SK-N-SH (cell line): ENCODE results near the gene LRCH4. TPM values are rescaled to one million over a fixed set of nuclear protein-coding genes. Genes with fewer than 3 reads are reported as not detected.

Experiments used
- CTCF ChIA-PET: fragments of 300-600, 350-600 bp; formaldehyde crosslinking; extraction: SDS; loops from one replicate; lab custom pipeline; 2021; lab: Yijun Ruan, JAX
- POLR2A ChIA-PET: fragments of 350-600 bp; sonication (Branson Sonifier 250); formaldehyde crosslinking; extraction: SDS; loops from one replicate; lab custom pipeline; 2020; ENCODE audit warnings: antibody characterized with exemption, inconsistent platforms; lab: Yijun Ruan, JAX
- DNase-seq: peaks from one replicate; pipeline ENCODE4 v3.0.0; 2012
- H2AFZ ChIP-seq: fragments of 200-600 bp; sonication (generic); 2 replicates; pipeline ENCODE4 v1.8.1; 2016; ENCODE audit warnings: antibody characterized with exemption, mild to moderate bottlenecking, low read depth
- H3F3A ChIP-seq: fragments of 200-600 bp; sonication (generic); replicated peaks from 2 replicates; pipeline ENCODE3; 2016; ENCODE audit warnings: antibody characterized with exemption, mild to moderate bottlenecking; ENCODE audit not compliant: insufficient read depth
- H3K27ac ChIP-seq, 2 experiments: fragments of 200-500 bp in 1 of 2; fragments of 200-600 bp in 1 of 2; sonication (Bioruptor generic) in 1 of 2; sonication (generic), shearing (Covaris generic) in 1 of 2; 2 replicates each; pipeline versions ENCODE4 v1.5.1 to v1.6.1; 2014 to 2016; ENCODE audit warnings: low read depth in 2 of 2, inconsistent platforms in 1 of 2, low read length in 1 of 2, mild to moderate bottlenecking in 1 of 2, mixed read lengths in 1 of 2
- H3K27me3 ChIP-seq: fragments of 200-600 bp; sonication (generic), shearing (Covaris generic); 2 replicates; pipeline ENCODE4 v1.6.1; 2016; ENCODE audit warnings: mixed run types; ENCODE audit not compliant: insufficient read depth
- H3K36me3 ChIP-seq, 2 experiments: fragments of 200-500 bp in 1 of 2; fragments of 200-600 bp in 1 of 2; sonication (Bioruptor generic) in 1 of 2; sonication (generic) in 1 of 2; replicated peaks in 1 of 2; 2 replicates each; pipeline versions ENCODE3 to v1.5.1; 2014 to 2016; ENCODE audit warnings: low read length in 1 of 2, mild to moderate bottlenecking in 1 of 2; ENCODE audit not compliant: insufficient read depth in 2 of 2, control insufficient read depth in 1 of 2
- H3K4me1 ChIP-seq, 2 experiments: fragments of 200-500 bp in 1 of 2; fragments of 200-600 bp in 1 of 2; sonication (Bioruptor generic) in 1 of 2; sonication (generic), shearing (Covaris generic) in 1 of 2; 2 replicates each; pipeline versions ENCODE4 v1.5.1 to v1.6.1; 2014 to 2016; ENCODE audit warnings: low read depth in 1 of 2, low read length in 1 of 2, mixed run types in 1 of 2; ENCODE audit not compliant: insufficient read depth in 2 of 2, control insufficient read depth in 1 of 2
- H3K4me2 ChIP-seq: fragments of 200-600 bp; sonication (generic), shearing (Covaris generic); 2 replicates; pipeline ENCODE4 v1.6.1; 2017; ENCODE audit warnings: mixed run types
- H3K4me3 ChIP-seq, 2 experiments: fragments of 200-500 bp in 1 of 2; fragments of 200-600 bp in 1 of 2; sonication (Bioruptor generic) in 1 of 2; sonication (generic), shearing (Covaris generic) in 1 of 2; 2 replicates each; pipeline versions ENCODE4 v1.5.1 to v1.8.1; 2014 to 2016; ENCODE audit warnings: low read depth in 2 of 2, inconsistent platforms in 1 of 2, low read length in 1 of 2, mild to moderate bottlenecking in 1 of 2, mixed read lengths in 1 of 2, moderate library complexity in 1 of 2
- H3K79me2 ChIP-seq: fragments of 200-600 bp; sonication (generic); 2 replicates; pipeline ENCODE4 v1.8.1; 2017; ENCODE audit warnings: mild to moderate bottlenecking; ENCODE audit not compliant: insufficient read depth
- H3K9ac ChIP-seq: fragments of 200-600 bp; sonication (generic); 2 replicates; pipeline ENCODE4 v1.6.1; 2017; ENCODE audit warnings: mixed run types
- H3K9me2 ChIP-seq: fragments of 200-600 bp; sonication (generic); 2 replicates; pipeline ENCODE4 v1.6.1; 2017; ENCODE audit warnings: mixed run types
- H3K9me3 ChIP-seq: fragments of 200-600 bp; sonication (generic); 2 replicates; pipeline ENCODE4 v1.6.1; 2017; ENCODE audit warnings: mixed run types, mild to moderate bottlenecking, moderate library complexity
- H4K20me1 ChIP-seq: fragments of 200-600 bp; sonication (generic); 2 replicates; pipeline ENCODE4 v1.6.1; 2017; ENCODE audit warnings: mild to moderate bottlenecking, mixed run types; ENCODE audit not compliant: insufficient read depth
- ELF1 ChIP-seq: IDR thresholded peaks from 2 replicates; pipeline ENCODE4 v1.4.0; 2012
- FOSL2 ChIP-seq: IDR thresholded peaks from 2 replicates; pipeline ENCODE4 v1.4.0; 2012; ENCODE audit warnings: low read depth, mild to moderate bottlenecking, moderate library complexity, borderline replicate concordance
- FOXM1 ChIP-seq: IDR thresholded peaks from 2 replicates; pipeline ENCODE4 v1.4.0; 2012; ENCODE audit warnings: low read depth, mild to moderate bottlenecking
- GATA2 ChIP-seq: sonication (generic); formaldehyde crosslinking; IDR thresholded peaks from 2 replicates; pipeline ENCODE4 v1.5.0; 2020; ENCODE audit warnings: mild to moderate bottlenecking, missing genetic modification reagents
- JUND ChIP-seq: IDR thresholded peaks from 2 replicates; pipeline ENCODE4 v1.4.0; 2012
- MAX ChIP-seq: IDR thresholded peaks from 2 replicates; pipeline ENCODE4 v1.4.0; 2012; ENCODE audit warnings: low read depth
- MEF2A ChIP-seq: IDR thresholded peaks from 2 replicates; pipeline ENCODE4 v1.4.0; 2012; ENCODE audit warnings: low read depth, borderline replicate concordance
- NFIC ChIP-seq: IDR thresholded peaks from 2 replicates; pipeline ENCODE4 v1.4.0; 2012; ENCODE audit warnings: borderline replicate concordance
- NRF1 ChIP-seq: IDR thresholded peaks from 2 replicates; pipeline ENCODE4 v1.6.1; 2012; ENCODE audit warnings: low read depth, mild to moderate bottlenecking, low read length
- PBX3 ChIP-seq: IDR thresholded peaks from 2 replicates; pipeline ENCODE4; 2012
- POLR2AphosphoS5 ChIP-seq: IDR thresholded peaks from 2 replicates; pipeline ENCODE4 v1.6.1; 2012; ENCODE audit warnings: low read depth, low read length
- RFX5 ChIP-seq: IDR thresholded peaks from 2 replicates; pipeline ENCODE4 v1.6.1; 2012; ENCODE audit warnings: mild to moderate bottlenecking, improper control_type of control experiment, low read length
- RXRA ChIP-seq: IDR thresholded peaks from 2 replicates; pipeline ENCODE4 v1.4.0; 2012; ENCODE audit warnings: low read depth, mild to moderate bottlenecking, borderline replicate concordance
- SIN3A ChIP-seq: IDR thresholded peaks from 2 replicates; pipeline ENCODE4 v1.6.1; 2012; ENCODE audit warnings: low read depth, mild to moderate bottlenecking, low read length, moderate library complexity, borderline replicate concordance
- SMC3 ChIP-seq: IDR thresholded peaks from 2 replicates; pipeline ENCODE4 v1.6.1; 2012; ENCODE audit warnings: low read depth, low read length, improper control_type of control experiment
- TCF12 ChIP-seq: IDR thresholded peaks from 2 replicates; pipeline ENCODE4 v1.4.0; 2012
- TEAD4 ChIP-seq: IDR thresholded peaks from 2 replicates; pipeline ENCODE4 v1.4.0; 2012; ENCODE audit warnings: mild to moderate bottlenecking, borderline replicate concordance; ENCODE audit not compliant: insufficient read depth
- USF1 ChIP-seq: IDR thresholded peaks from 2 replicates; pipeline ENCODE4 v1.4.0; 2012; ENCODE audit warnings: low read depth, borderline replicate concordance
- YY1 ChIP-seq: IDR thresholded peaks from 2 replicates; pipeline ENCODE4 v1.4.0; 2012; ENCODE audit warnings: low read depth, mild to moderate bottlenecking
- WGBS: methylation state at CpG from one replicate; pipeline ENCODE4 v1.1.6; 2017; ENCODE audit warnings: low lambda C conversion rate; 5-methylcytosine and 5-hydroxymethylcytosine counted together
- polyA plus RNA-seq, 3 experiments: library from polyadenylated mRNA; depleted of rRNA; stranded (reverse); fragments of >200 nt; gene quantifications; 2 replicates each; pipeline ENCODE4 v1.2.3, GENCODE V29; 2012

The LRCH4 gene
- polyA plus RNA-seq, 1 of the 3 experiments (the other 2 are of a cell fraction): 29.8 TPM

- peaks cover 8% of the 10 kb centered on the region in 2 experiments for H3K36me3 ChIP-seq
- H3K9me3 ChIP-seq: no peaks in the 10 kb centered on the region
- H3K4me1 ChIP-seq: peaks cover 40 to 41% of the 10 kb centered on the region in 2 experiments
- H3K9me2 ChIP-seq: no peaks in the 10 kb centered on the region
- no peak for DNase-seq
- peaks cover 40% of the 10 kb centered on the region for H3F3A ChIP-seq
- TF ChIP-seq RFX5 (no peak), GATA2 (CRISPR knock-in tag) (no peak), JUND (no peak), RXRA (no peak), SMC3 (no peak), POLR2AphosphoS5 (no peak), FOXM1 (no peak), FOSL2 (no peak), TCF12 (no peak), MAX (no peak), USF1 (no peak), NRF1 (no peak), TEAD4 (no peak), SIN3A (no peak)
- WGBS: 82% methylated on average over 9 of the region's 9 CpGs
- H3K4me2 ChIP-seq: peak overlapping the region; percentile 68
- H3K27ac ChIP-seq: peak overlapping the region; percentile 89
- no peak overlapping the region; the same call in 1 of the 2 replicates for H3K9ac ChIP-seq
- H3K27me3 ChIP-seq: no peaks in the 10 kb centered on the region
- H3K79me2 ChIP-seq: peaks cover 18% of the 10 kb centered on the region; the same call in 1 of the 2 replicates
- no peaks in the 10 kb centered on the region for H4K20me1 ChIP-seq
- H2AFZ ChIP-seq: peak overlapping the region; percentile 69; the same call in 1 of the 2 replicates
- CTCF ChIA-PET: interaction anchor here (1.0 to 19.1 kb wide), 8 partner anchors 13 to 252 kb away, joined by 3 to 353 read pairs (median 6); partner anchors contain the start of gene NYAP1
- H3K4me3 ChIP-seq: no peak overlapping the region
- POLR2A ChIA-PET: interaction anchor here (1.7 kb wide), 1 partner anchor 81 kb away, joined by 3 read pairs; no protein-coding TSS in a partner anchor
Observed at GRCh38 chr7:100546926-100547800, 38.8 kb downstream of the LRCH4 start.

GRCh38 chr7:100546129-100546925 is 39.6 kb downstream of the LRCH4 start:
- Histone ChIP-seq H3K27me3 (no peaks in the 10 kb centered on the region), H4K20me1 (no peaks in the 10 kb centered on the region), H3K36me3 (peaks cover 5 to 8% of the 10 kb centered on the region in 2 experiments), H3K9me2 (no peaks in the 10 kb centered on the region), H3K4me3 (peak overlapping the region in 1 of 2 experiments; percentile 18; a peak in 1 of 4 replicates), H3K9me3 (no peaks in the 10 kb centered on the region), H3K4me1 (peaks cover 40 to 41% of the 10 kb centered on the region in 2 experiments), H3K27ac (peak overlapping the region; percentile 89), H2AFZ (peak overlapping the region; percentile 69), H3K9ac (peak overlapping the region; percentile 30; the same call in 1 of the 2 replicates), H3K79me2 (peaks cover 18% of the 10 kb centered on the region; the same call in 1 of the 2 replicates), H3F3A (peaks cover 40% of the 10 kb centered on the region), H3K4me2 (peak overlapping the region; percentile 68)
- ChIA-PET POLR2A (interaction anchor here (0.9 kb wide), 1 partner anchor 40 kb away, joined by 3 read pairs; the partner anchor contains the start of genes FBXO24 and LRCH4), CTCF (interaction anchor here (0.7 to 19.1 kb wide), 12 partner anchors 11 to 253 kb away, joined by 3 to 353 read pairs (median 3); partner anchors contain the start of gene NYAP1)
- DNase-seq: no peak
- 53% methylated on average over 10 of the region's 10 CpGs for WGBS
- TF ChIP-seq MEF2A: no peak
- TF ChIP-seq SMC3: no peak
- no peak for TF ChIP-seq USF1
- 0 out of 2 replicates have a peak, but pooled peaks have one; percentile 43 for TF ChIP-seq PBX3
- TF ChIP-seq MAX: no peak
- TF ChIP-seq NFIC: no peak
- 0 out of 2 replicates have a peak, but pooled peaks have one; percentile 2 for TF ChIP-seq ELF1
- TF ChIP-seq YY1: no peak
- TF ChIP-seq POLR2AphosphoS5: no peak
